HCT116 (cell line): ENCODE results near the gene ZNF507. TPM values are rescaled to one million over a fixed set of nuclear protein-coding genes. Genes with fewer than 3 reads are reported as not detected.

ENCODE experiments used
- ATAC-seq: fragments of 200-7000 bp; cut with Tn5 transposase; 2 replicates; pipeline ENCODE4 v1.9.1; 2020; ENCODE audit warnings: mild to moderate bottlenecking, moderate library complexity
- BruUV-seq: library from RNA; stranded (reverse); fragments of 400-500 nt; replicated peaks from 2 replicates; lab custom pipeline; 2021; lab: Mats Ljungman, UMichigan
- CTCF ChIA-PET: fragments of 300-600 bp; sonication (Branson Sonifier 250); formaldehyde crosslinking; loops from one replicate; lab custom pipeline; 2021; ENCODE audit warnings: antibody characterized with exemption; lab: Charles Lee
- POLR2A ChIA-PET: fragments of 300-600, 350-600 bp; sonication (Branson Sonifier 250); formaldehyde crosslinking; loops from one replicate; lab custom pipeline; 2021; ENCODE audit warnings: antibody characterized with exemption; lab: Charles Lee
- RAD21 ChIA-PET, 2 experiments: fragments of 300-600 bp; sonication (Branson Sonifier 250); formaldehyde crosslinking; loops; one replicate each; lab custom pipeline; 2023; ENCODE audit warnings: low total read pairs in 2 of 2; ENCODE audit not compliant: uncharacterized antibody in 2 of 2, unreplicated experiment in 2 of 2, low non-redundant PET in 1 of 2; lab: Charles Lee
- DNase-seq: peaks from one replicate; pipeline ENCODE4 v3.0.0-alpha.2; 2010; ENCODE audit warnings: low read depth, low spot score
- H2AFZ ChIP-seq: fragments of 200-600 bp; shearing (Covaris generic), sonication (generic); 2 replicates; pipeline ENCODE4 v1.6.1; 2017; ENCODE audit warnings: low read depth, mixed run types, mixed read lengths, antibody characterized with exemption, low read length; ENCODE audit not compliant: poor library complexity, severe bottlenecking
- H3K27ac ChIP-seq: 2 replicates; pipeline ENCODE4 v1.5.1; 2012; ENCODE audit warnings: low read depth, low read length
- H3K27me3 ChIP-seq: fragments of 200-600 bp; sonication (generic); 2 replicates; pipeline ENCODE4 v1.6.1; 2016; ENCODE audit warnings: mixed run types, low read length, mixed read lengths; ENCODE audit not compliant: insufficient read depth
- H3K36me3 ChIP-seq, 2 experiments: fragments of 200-500 bp in 1 of 2; fragments of 200-600 bp in 1 of 2; sonication (Bioruptor generic) in 1 of 2; sonication (generic) in 1 of 2; 2 replicates each; pipeline versions ENCODE4 v1.5.1 to v1.6.1; 2014 to 2016; ENCODE audit warnings: low read length in 2 of 2, inconsistent platforms in 1 of 2, mixed read lengths in 1 of 2, mixed run types in 1 of 2; ENCODE audit not compliant: insufficient read depth in 2 of 2, control insufficient read depth in 1 of 2
- H3K4me1 ChIP-seq, 2 experiments: fragments of 200-600 bp in 1 of 2; sonication (generic) in 1 of 2; 2 replicates each; pipeline versions ENCODE4 v1.5.1 to v1.6.1; 2012 to 2017; ENCODE audit warnings: low read length in 2 of 2, inconsistent platforms in 1 of 2, mild to moderate bottlenecking in 1 of 2, mixed read lengths in 1 of 2, mixed run types in 1 of 2, moderate library complexity in 1 of 2; ENCODE audit not compliant: insufficient read depth in 2 of 2, control insufficient read depth in 1 of 2
- H3K4me2 ChIP-seq: fragments of 200-600 bp; sonication (generic); 2 replicates; pipeline ENCODE4 v1.6.1; 2017; ENCODE audit warnings: mixed run types, low read length, mixed read lengths
- H3K4me3 ChIP-seq, 2 experiments: fragments of 200-600 bp in 1 of 2; sonication (generic) in 1 of 2; replicated peaks in 1 of 2; 2 replicates each; pipeline ENCODE4 v1.5.1; 2011 to 2016; ENCODE audit warnings: low read length in 2 of 2, control low read depth in 1 of 2, low read depth in 1 of 2, mild to moderate bottlenecking in 1 of 2, mixed read lengths in 1 of 2, mixed run types in 1 of 2
- H3K79me2 ChIP-seq: fragments of 200-600 bp; sonication (generic); 2 replicates; pipeline ENCODE4 v1.6.1; 2017; ENCODE audit warnings: mild to moderate bottlenecking, mixed run types, low read length, moderate library complexity, mixed read lengths; ENCODE audit not compliant: insufficient read depth
- H3K9ac ChIP-seq: fragments of 200-600 bp; sonication (generic); 2 replicates; pipeline ENCODE4 v1.6.1; 2016; ENCODE audit warnings: low read length, mixed read lengths
- H3K9me2 ChIP-seq: fragments of 200-600 bp; sonication (generic), shearing (Covaris generic); 2 replicates; pipeline ENCODE4 v1.6.1; 2017; ENCODE audit warnings: mixed run types, mild to moderate bottlenecking, moderate library complexity; ENCODE audit not compliant: insufficient read depth
- H3K9me3 ChIP-seq, 2 experiments: fragments of 200-500 bp in 1 of 2; fragments of 200-600 bp in 1 of 2; sonication (Bioruptor generic) in 1 of 2; sonication (generic) in 1 of 2; 2 replicates each; pipeline ENCODE4 v1.6.1; 2014 to 2017; ENCODE audit warnings: low read length in 2 of 2, mixed read lengths in 2 of 2, inconsistent platforms in 1 of 2, low read depth in 1 of 2, mild to moderate bottlenecking in 1 of 2, mixed run types in 1 of 2, moderate library complexity in 1 of 2; ENCODE audit not compliant: control insufficient read depth in 1 of 2, insufficient read depth in 1 of 2
- H4K20me1 ChIP-seq: fragments of 200-600 bp; sonication (generic), shearing (Covaris generic); 2 replicates; pipeline ENCODE4 v1.6.1; 2017; ENCODE audit warnings: mixed run types, mild to moderate bottlenecking, moderate library complexity; ENCODE audit not compliant: insufficient read depth
- CBX3 ChIP-seq: IDR thresholded peaks from 2 replicates; pipeline ENCODE4 v1.6.1; 2012; ENCODE audit warnings: low read depth
- CEBPB ChIP-seq: IDR thresholded peaks from 2 replicates; pipeline ENCODE4 v1.6.1; 2012; ENCODE audit warnings: low read depth
- CTCF ChIP-seq, 3 experiments: fragments of 200-600 bp in 1 of 3; sonication (generic) in 1 of 3; IDR thresholded peaks in 2 of 3; conservative IDR thresholded peaks in 1 of 3; 2 replicates each; pipeline ENCODE4 v1.5.1; 2012 to 2017; ENCODE audit warnings: low read depth in 2 of 3, low read length in 2 of 3, antibody characterized with exemption in 1 of 3, borderline replicate concordance in 1 of 3, control low read depth in 1 of 3, mild to moderate bottlenecking in 1 of 3, mixed read lengths in 1 of 3, mixed run types in 1 of 3, moderate library complexity in 1 of 3; ENCODE audit not compliant: insufficient read depth in 1 of 3
- EGR1 ChIP-seq: IDR thresholded peaks from 2 replicates; pipeline ENCODE4 v1.6.1; 2012; ENCODE audit warnings: low read depth
- JUND ChIP-seq: IDR thresholded peaks from 2 replicates; pipeline ENCODE4 v1.6.1; 2012
- MAX ChIP-seq: IDR thresholded peaks from 2 replicates; pipeline ENCODE4 v1.6.1; 2012
- SIN3A ChIP-seq: IDR thresholded peaks from 2 replicates; pipeline ENCODE4 v1.6.1; 2012; ENCODE audit warnings: low read depth
- SP1 ChIP-seq: IDR thresholded peaks from 2 replicates; pipeline ENCODE4 v1.6.1; 2012; ENCODE audit warnings: low read depth
- SRF ChIP-seq: IDR thresholded peaks from 2 replicates; pipeline ENCODE4 v1.6.1; 2012; ENCODE audit warnings: low read depth
- TCF7L2 ChIP-seq: IDR thresholded peaks from 2 replicates; pipeline ENCODE4 v1.7.0; 2011; ENCODE audit warnings: borderline replicate concordance, inconsistent platforms; ENCODE audit not compliant: insufficient read depth, insufficient read length; ENCODE audit errors: extremely low read depth
- ZFX ChIP-seq: fragments of 450-650 bp; IDR thresholded peaks from 2 replicates; pipeline ENCODE4 v1.6.1; 2017
- ZNF274 ChIP-seq: fragments of 200-500 bp; sonication (Bioruptor generic); IDR thresholded peaks from 2 replicates; pipeline ENCODE4 v1.6.1; 2014; ENCODE audit warnings: mild to moderate bottlenecking, low read depth, low read length, inconsistent platforms
- intact Hi-C: fragments of 100-400 bp; cut with micrococcal nuclease; formaldehyde crosslinking; loops from 2 replicates; pipeline ENCODE4 v1.10.0; 2022
- total RNA-seq: library from RNA; stranded (reverse); gene quantifications from one replicate; pipeline ENCODE4 v1.2.1, GENCODE V29; 2021; ENCODE audit not compliant: unreplicated experiment
- TF ChIP-seq, protein P1 (sequence below): IDR thresholded peaks from 2 replicates; pipeline ENCODE4 v1.6.1; 2011; ENCODE audit warnings: mild to moderate bottlenecking, low read length, moderate library complexity; ENCODE audit not compliant: insufficient replicate concordance; ENCODE audit errors: extremely low read depth

Gene ZNF507
- total RNA-seq, 1 experiment from 2014 or later, result 27.4 TPM

DNA sequence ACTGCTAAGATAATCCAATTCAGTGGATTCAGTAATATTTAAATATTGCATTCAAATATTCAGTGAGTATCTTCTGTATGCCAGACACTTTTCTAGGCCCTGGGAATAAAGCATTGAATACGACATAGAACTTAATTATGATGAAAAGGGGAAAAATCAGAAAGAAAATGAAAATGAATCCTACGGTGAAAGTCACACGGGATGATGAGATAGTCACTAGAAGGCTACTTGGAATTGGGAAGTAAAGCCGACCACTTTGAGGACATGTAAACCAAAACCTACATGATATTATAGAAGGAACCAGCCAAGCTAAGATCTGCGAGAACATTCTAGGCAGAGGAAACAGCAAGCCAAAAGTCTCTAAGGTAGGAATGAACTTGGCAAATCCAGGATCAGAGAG lies 70.3 kb downstream of the ZNF507 start:
- peaks cover 0 to 14% of the 10 kb centered on the region in 2 experiments; a peak in 3 of 4 replicates for H3K36me3 ChIP-seq
- no peaks in the 10 kb centered on the region for H3K27me3 ChIP-seq
- DNase-seq, result no peak
- H3K4me1 ChIP-seq, result no peaks in the 10 kb centered on the region
- H4K20me1 ChIP-seq, result no peaks in the 10 kb centered on the region
- no peaks in the 10 kb centered on the region for H3K9me2 ChIP-seq
- H3K27ac ChIP-seq, result no peak overlapping the region
- intact Hi-C loops, result no loop called here
- BruUV-seq, result no TSS peak
- no peak overlapping the region for H2AFZ ChIP-seq
- CTCF ChIA-PET, result no interaction called here
- H3K4me2 ChIP-seq, result no peak overlapping the region
- no peaks in the 10 kb centered on the region for H3K9me3 ChIP-seq
- no peaks in the 10 kb centered on the region for H3K79me2 ChIP-seq
- TF ChIP-seq MAX, result no peak
- TF ChIP-seq CTCF (IDR thresholded peaks at IDR 0.05 in 2 of 3, conservative IDR thresholded peaks at IDR 0.05 in 1 of 3; ENCODE audit: borderline replicate concordance in 1 of 3, insufficient read depth in 1 of 3, low read depth in 2 of 3, low read length in 2 of 3), result no peak
- no peak for TF ChIP-seq JUND
- TF ChIP-seq SRF, result no peak
- TF ChIP-seq ZFX, result no peak
- TF ChIP-seq TCF7L2, result no peak
- TF ChIP-seq, all 23 proteins: peak for 0
- Histone ChIP-seq H3K9ac (no peak overlapping the region), H3K4me3 (no peak overlapping the region)
- no peak for ATAC-seq
- ChIA-PET RAD21 (no interaction called here), POLR2A (no interaction called here)

DNA sequence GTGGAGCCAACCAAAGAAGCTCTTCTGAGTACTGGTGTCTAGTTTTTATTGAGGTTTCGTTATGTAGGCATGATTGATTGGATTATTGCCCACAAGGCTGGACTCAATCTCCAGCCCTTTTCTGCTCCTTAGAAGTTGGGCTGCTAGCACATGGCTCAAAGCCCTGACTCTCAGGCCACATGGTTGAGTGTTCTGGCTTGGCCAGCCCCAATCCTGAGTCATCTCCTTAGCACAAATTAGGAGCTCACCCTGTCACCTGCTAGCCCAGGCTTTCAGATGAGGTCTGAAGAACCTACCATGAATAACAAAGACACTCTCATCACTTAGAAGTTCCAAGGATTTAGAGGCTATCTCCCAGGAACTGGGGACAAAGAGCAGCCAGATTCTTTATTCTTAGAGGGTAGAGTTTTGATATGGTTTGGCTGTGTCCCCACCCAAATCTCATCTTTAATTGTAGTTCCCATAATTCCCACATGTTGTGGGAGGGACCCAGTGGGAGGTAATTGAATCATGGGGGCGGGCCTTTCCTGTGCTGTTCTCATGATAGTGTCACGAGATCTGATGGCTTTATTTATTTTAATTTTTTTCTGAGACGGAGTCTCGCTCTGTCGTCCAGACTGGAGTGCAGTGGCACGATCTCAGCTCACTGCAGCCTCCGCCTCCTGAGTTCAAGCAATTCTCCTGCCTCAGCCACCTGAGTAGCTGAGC lies 71.5 kb downstream of the ZNF507 start:
- BruUV-seq, result no TSS peak
- DNase-seq (no peak), ATAC-seq (no peak)
- Histone ChIP-seq H4K20me1 (no peaks in the 10 kb centered on the region), H3K9me3 (no peaks in the 10 kb centered on the region), H3K27me3 (no peaks in the 10 kb centered on the region), H3K4me2 (no peak overlapping the region), H3K36me3 (peaks cover 0 to 7% of the 10 kb centered on the region in 2 experiments; a peak in 3 of 4 replicates), H2AFZ (no peak overlapping the region), H3K27ac (no peak overlapping the region), H3K79me2 (no peaks in the 10 kb centered on the region), H3K9me2 (no peaks in the 10 kb centered on the region), H3K9ac (no peak overlapping the region), H3K4me1 (no peaks in the 10 kb centered on the region), H3K4me3 (no peak overlapping the region)
- intact Hi-C loops, result no loop called here
- ChIA-PET CTCF (no interaction called here), POLR2A (interaction anchor here (0.6 kb wide), 1 partner anchor 13 kb away, joined by 3 read pairs; no protein-coding TSS in a partner anchor), RAD21 (no interaction called here)
- TF ChIP-seq TCF7L2, result no peak
- no peak for TF ChIP-seq JUND
- no peak for TF ChIP-seq CBX3
- TF ChIP-seq, protein P1, sequence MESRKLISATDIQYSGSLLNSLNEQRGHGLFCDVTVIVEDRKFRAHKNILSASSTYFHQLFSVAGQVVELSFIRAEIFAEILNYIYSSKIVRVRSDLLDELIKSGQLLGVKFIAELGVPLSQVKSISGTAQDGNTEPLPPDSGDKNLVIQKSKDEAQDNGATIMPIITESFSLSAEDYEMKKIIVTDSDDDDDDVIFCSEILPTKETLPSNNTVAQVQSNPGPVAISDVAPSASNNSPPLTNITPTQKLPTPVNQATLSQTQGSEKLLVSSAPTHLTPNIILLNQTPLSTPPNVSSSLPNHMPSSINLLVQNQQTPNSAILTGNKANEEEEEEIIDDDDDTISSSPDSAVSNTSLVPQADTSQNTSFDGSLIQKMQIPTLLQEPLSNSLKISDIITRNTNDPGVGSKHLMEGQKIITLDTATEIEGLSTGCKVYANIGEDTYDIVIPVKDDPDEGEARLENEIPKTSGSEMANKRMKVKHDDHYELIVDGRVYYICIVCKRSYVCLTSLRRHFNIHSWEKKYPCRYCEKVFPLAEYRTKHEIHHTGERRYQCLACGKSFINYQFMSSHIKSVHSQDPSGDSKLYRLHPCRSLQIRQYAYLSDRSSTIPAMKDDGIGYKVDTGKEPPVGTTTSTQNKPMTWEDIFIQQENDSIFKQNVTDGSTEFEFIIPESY, result no peak
- no peak for TF ChIP-seq ZNF274
- no peak for TF ChIP-seq CEBPB
- no peak for TF ChIP-seq SRF
- TF ChIP-seq SIN3A, result no peak
- no peak for TF ChIP-seq SP1
- no peak for TF ChIP-seq EGR1
